ENCODE measurements around the gene EEF1AKMT1. TPM values are rescaled to one million over a fixed set of nuclear protein-coding genes. Genes with fewer than 3 reads are reported as not detected.
A peak's percentile ranks its signal among the peaks of the same experiment; 100 is the strongest.

Gene EEF1AKMT1
- total RNA-seq, 1 donor from 2014 or later: 12.0 TPM

DNA sequence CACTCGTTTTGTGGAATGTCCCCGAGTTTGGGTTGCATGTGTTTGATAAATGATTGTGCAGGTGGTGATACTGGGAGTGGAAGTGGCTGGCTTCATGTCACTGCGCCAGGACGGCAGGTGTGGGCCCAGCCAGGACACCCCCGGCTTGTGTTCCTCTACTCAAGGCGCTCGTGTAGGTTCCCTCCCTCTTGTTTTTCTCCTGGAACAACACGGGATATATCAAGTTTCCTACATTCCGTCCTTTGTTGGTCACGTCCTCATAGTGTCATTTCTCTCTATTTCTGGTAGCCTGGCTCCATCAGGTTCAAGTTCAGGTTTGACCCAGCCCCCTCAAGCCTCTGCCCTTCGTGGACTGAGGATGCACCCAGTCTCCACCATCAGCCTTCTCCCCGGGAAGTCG is 54.0 kb downstream of the EEF1AKMT1 start:
- Mint-ChIP-seq H3K27ac (no peak overlapping the region), H3K4me1 (peaks cover 3% of the 10 kb centered on the region), H3K9me3 (no peaks in the 10 kb centered on the region), H3K36me3 (ENCODE audit: low read depth) (no peaks in the 10 kb centered on the region), H3K27me3 (peaks cover 17% of the 10 kb centered on the region), H3K4me3 (no peak overlapping the region)
- intact Hi-C loops (cut with micrococcal nuclease): no loop called here
- DNase-seq: no peak

- no peak for DNase-seq
- intact Hi-C loops (cut with micrococcal nuclease): no loop called here
- Mint-ChIP-seq H3K36me3 (ENCODE audit: low read depth) (no peaks in the 10 kb centered on the region), H3K4me1 (peaks cover 3% of the 10 kb centered on the region), H3K4me3 (no peak overlapping the region), H3K27me3 (peaks cover 20% of the 10 kb centered on the region), H3K27ac (no peak overlapping the region), H3K9me3 (no peaks in the 10 kb centered on the region)
Observed at GRCh38 chr13:20718958-20719566, 54.7 kb downstream of the EEF1AKMT1 start.

- Mint-ChIP-seq H3K27me3 (peaks cover 29% of the 10 kb centered on the region), H3K27ac (no peak overlapping the region), H3K4me1 (peaks cover 5% of the 10 kb centered on the region), H3K36me3 (ENCODE audit: low read depth) (no peaks in the 10 kb centered on the region), H3K9me3 (no peaks in the 10 kb centered on the region), H3K4me3 (no peak overlapping the region)
- no peak for DNase-seq
- intact Hi-C loops (cut with micrococcal nuclease): no loop called here
Observed at GRCh38 chr13:20717581-20718542, 55.9 kb downstream of the EEF1AKMT1 start.

GRCh38 chr13:20716951-20717350 is 56.8 kb downstream of the EEF1AKMT1 start:
- Mint-ChIP-seq H3K4me3 (no peak overlapping the region), H3K4me1 (peaks cover 5% of the 10 kb centered on the region), H3K27me3 (peaks cover 22% of the 10 kb centered on the region), H3K36me3 (ENCODE audit: low read depth) (no peaks in the 10 kb centered on the region), H3K9me3 (no peaks in the 10 kb centered on the region), H3K27ac (no peak overlapping the region)
- intact Hi-C loops (cut with micrococcal nuclease): no loop called here
- no peak for DNase-seq

DNA sequence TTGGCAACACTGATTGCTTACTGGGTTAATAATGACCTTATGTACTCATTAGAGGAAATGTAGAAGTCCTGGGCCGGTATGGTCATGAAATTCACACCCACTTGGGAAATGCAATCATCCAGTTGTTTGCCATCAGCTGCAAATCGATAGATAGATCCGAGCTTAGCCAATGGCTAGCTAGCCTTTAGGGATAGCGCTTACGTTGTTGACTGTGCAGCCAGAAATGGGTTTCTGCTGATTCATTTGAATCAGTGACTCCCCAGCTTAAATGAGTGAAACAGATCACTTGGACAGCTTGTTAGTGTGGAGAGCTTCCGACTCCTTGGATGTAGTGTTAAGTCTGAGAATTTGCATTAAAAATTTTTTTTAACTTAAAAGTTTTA is 58.4 kb downstream of the EEF1AKMT1 start:
- Mint-ChIP-seq H3K4me3 (no peak overlapping the region), H3K27me3 (peaks cover 15% of the 10 kb centered on the region), H3K4me1 (peaks cover 6% of the 10 kb centered on the region), H3K36me3 (ENCODE audit: low read depth) (no peaks in the 10 kb centered on the region), H3K27ac (no peak overlapping the region), H3K9me3 (no peaks in the 10 kb centered on the region)
- DNase-seq: no peak
- intact Hi-C loops (cut with micrococcal nuclease): no loop called here

DNA sequence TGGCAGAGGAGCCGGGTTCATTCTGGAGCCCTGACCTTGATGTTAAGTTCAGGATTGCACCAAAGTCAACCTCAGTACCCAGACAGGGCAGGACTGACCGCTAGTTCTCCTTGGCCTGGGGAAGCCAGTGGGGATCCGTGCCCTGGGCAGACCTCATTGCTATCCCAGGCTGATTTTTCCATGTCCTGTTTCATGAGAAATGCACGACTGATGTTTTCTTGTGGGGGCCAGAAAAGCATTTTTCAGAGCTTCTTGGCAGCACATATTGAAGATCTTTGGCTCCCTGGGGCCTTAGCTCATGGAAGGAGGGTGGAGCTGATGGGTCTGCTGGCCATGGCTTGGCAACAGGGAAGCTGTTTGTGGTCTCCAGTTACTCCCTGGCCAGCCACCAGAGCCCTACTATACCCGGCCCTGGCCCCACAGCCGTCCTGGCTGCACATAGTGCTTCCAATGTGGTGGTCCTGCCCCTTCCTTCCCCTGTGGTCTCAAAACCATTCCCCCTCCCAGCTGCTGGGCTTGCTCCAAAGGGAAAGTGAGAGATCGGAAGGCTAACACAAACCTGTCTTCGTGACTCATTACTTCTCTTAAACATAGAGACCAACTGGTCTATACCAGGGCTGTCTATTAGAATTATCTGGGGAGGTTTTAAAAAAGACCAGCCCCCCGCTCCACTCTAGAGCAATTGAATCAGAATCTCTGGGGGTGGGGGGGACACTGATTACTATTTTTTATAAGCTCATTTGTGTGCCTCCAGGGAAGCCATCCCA is 59.0 kb downstream of the EEF1AKMT1 start:
- no peak overlapping the region for H3K27ac Mint-ChIP-seq
- intact Hi-C loops (cut with micrococcal nuclease): no loop called here
- H3K36me3 Mint-ChIP-seq (ENCODE audit: low read depth): no peaks in the 10 kb centered on the region
- H3K4me3 Mint-ChIP-seq: no peak overlapping the region
- no peak for DNase-seq
- peaks cover 6% of the 10 kb centered on the region for H3K4me1 Mint-ChIP-seq
- peaks cover 15% of the 10 kb centered on the region for H3K27me3 Mint-ChIP-seq
- H3K9me3 Mint-ChIP-seq: no peaks in the 10 kb centered on the region

DNA sequence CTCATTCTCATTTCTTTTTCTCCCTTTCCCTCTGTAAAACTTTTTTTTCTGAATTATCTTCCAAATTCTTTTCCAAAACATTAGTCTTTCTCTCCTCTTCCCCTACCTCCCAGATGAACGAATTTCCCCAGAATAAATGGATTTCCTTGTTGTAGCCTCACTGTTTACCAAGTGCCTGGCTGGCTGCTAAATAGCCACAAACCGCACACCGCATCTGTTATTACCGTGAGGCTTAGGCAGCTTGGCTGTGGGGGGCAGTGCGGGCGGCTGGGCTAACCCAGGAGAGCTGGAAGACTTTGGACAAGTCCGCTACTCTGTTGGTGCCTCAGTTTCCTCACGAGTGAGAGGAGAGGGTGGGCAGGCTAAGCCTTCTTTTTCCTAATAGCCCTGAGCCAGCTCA is 59.6 kb downstream of the EEF1AKMT1 start:
- H3K9me3 Mint-ChIP-seq: no peaks in the 10 kb centered on the region
- intact Hi-C loops (cut with micrococcal nuclease): no loop called here

GRCh38 chr13:20713751-20714150 is 60.0 kb downstream of the EEF1AKMT1 start:
- Mint-ChIP-seq H3K9me3 (no peaks in the 10 kb centered on the region), H3K36me3 (ENCODE audit: low read depth) (no peaks in the 10 kb centered on the region), H3K27ac (no peak overlapping the region), H3K4me1 (peaks cover 8% of the 10 kb centered on the region), H3K27me3 (peaks cover 15% of the 10 kb centered on the region), H3K4me3 (no peak overlapping the region)
- DNase-seq: no peak
- intact Hi-C loops (cut with micrococcal nuclease): loop anchor here (2.0 kb wide), 1 partner anchor 115 kb away; no protein-coding TSS in a partner anchor

More for the DNA sequence above, 59.6 kb downstream of the EEF1AKMT1 start:
- H3K4me3 Mint-ChIP-seq: no peak overlapping the region
- peaks cover 15% of the 10 kb centered on the region for H3K27me3 Mint-ChIP-seq
- no peaks in the 10 kb centered on the region for H3K36me3 Mint-ChIP-seq (ENCODE audit: low read depth)
- no peak for DNase-seq
- H3K4me1 Mint-ChIP-seq: peaks cover 7% of the 10 kb centered on the region
- no peak overlapping the region for H3K27ac Mint-ChIP-seq

- intact Hi-C loops (cut with micrococcal nuclease): loop anchor here (2.0 kb wide), 1 partner anchor 116 kb away; no protein-coding TSS in a partner anchor
- Mint-ChIP-seq H3K36me3 (ENCODE audit: low read depth) (no peaks in the 10 kb centered on the region), H3K27ac (no peak overlapping the region), H3K4me1 (peaks cover 8% of the 10 kb centered on the region), H3K4me3 (peak overlapping the region; percentile 5), H3K27me3 (peaks cover 15% of the 10 kb centered on the region), H3K9me3 (no peaks in the 10 kb centered on the region)
- no peak for DNase-seq
Observed at GRCh38 chr13:20713014-20713376, 60.8 kb downstream of the EEF1AKMT1 start.

DNA sequence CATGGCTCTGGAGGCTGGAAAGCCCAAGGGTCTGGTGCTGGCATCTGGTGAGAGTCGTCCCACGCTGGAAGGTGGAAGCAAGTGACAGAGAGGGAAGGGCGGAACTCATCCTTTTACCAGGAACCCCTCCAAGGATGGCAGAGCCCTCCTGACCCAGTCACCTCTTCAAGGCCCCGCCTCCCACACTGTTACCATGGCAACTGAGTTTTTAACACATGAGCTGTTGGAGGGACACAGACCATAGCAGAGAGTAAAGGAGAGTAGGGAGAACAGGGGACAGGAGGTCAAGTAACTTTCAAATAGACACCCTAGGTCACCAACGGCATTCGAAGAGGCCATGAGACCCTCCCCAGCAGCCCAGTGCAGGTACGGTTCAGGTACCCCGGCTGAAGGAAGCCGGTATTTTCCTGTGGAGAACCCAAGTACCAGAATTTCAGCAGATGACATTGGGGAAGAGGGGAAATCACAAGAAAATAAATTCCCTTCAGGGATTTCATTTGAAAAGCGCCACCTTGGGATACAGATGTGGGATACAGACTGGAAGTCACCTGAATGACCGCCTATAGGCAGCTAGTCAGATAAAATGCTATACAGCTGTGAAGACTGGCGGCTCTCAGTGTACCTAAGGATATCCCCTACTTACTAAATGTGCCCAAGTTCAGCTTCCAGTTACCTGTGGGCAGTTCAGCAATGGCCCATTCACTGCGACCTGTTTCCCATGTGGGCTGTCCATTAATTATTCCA is 62.3 kb downstream of the EEF1AKMT1 start:
- H3K27me3 Mint-ChIP-seq: peaks cover 15% of the 10 kb centered on the region
- peaks cover 8% of the 10 kb centered on the region for H3K4me1 Mint-ChIP-seq
- no peak overlapping the region for H3K27ac Mint-ChIP-seq
- no peaks in the 10 kb centered on the region for H3K9me3 Mint-ChIP-seq
- DNase-seq: no peak
- no peaks in the 10 kb centered on the region for H3K36me3 Mint-ChIP-seq (ENCODE audit: low read depth)
- intact Hi-C loops (cut with micrococcal nuclease): loop anchor here (1.0 to 2.0 kb wide), 2 partner anchors 117 to 213 kb away; no protein-coding TSS in a partner anchor
- H3K4me3 Mint-ChIP-seq: no peak overlapping the region

DNA sequence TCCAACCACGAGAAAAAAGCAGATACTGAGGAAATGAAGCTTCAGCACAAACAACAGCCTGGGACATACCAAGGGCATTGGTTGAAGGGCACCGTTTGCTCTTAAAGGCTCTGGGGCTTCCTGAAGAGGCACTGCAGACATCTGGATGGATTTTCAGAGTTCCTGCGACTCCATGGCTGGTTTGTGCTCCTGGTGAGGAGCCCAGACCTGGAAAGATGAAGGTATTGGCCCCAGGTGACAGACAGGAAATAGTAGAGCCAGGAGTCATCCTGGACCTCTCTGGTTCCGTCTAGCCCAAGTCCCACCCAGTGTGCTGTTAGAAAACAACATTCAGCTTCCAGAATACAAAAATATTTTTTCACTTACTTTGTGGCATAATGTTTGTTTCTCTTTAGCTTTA is 64.0 kb downstream of the EEF1AKMT1 start:
- Mint-ChIP-seq H3K36me3 (ENCODE audit: low read depth) (no peaks in the 10 kb centered on the region), H3K27ac (no peak overlapping the region), H3K4me1 (peaks cover 8% of the 10 kb centered on the region), H3K4me3 (no peak overlapping the region), H3K9me3 (no peaks in the 10 kb centered on the region), H3K27me3 (peaks cover 17% of the 10 kb centered on the region)
- intact Hi-C loops (cut with micrococcal nuclease): loop anchor here (10.0 kb wide), 1 partner anchor 195 kb away; the partner anchor contains the start of gene XPO4
- DNase-seq: no peak

DNA sequence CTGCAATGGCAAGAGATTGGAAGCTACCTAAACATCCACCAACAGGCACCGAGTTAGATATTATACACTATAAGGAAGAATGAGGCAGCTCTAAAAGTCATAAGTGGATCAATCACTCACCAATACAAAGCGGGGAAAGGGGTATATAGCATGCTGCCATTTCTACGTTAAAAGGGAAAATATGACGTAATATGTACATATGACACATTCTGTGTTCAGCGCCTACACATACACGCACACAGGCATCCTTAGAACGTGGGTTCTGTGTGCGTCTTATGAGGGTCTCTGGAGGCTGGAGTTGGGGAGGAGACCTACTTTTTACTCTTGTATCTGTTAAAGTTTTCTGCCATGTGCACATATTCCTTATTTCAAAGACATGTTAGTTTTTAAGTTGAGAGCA is 64.4 kb downstream of the EEF1AKMT1 start:
- Mint-ChIP-seq H3K27ac (no peak overlapping the region), H3K9me3 (no peaks in the 10 kb centered on the region), H3K4me1 (peaks cover 10% of the 10 kb centered on the region), H3K36me3 (ENCODE audit: low read depth) (no peaks in the 10 kb centered on the region), H3K4me3 (no peak overlapping the region), H3K27me3 (peaks cover 18% of the 10 kb centered on the region)
- DNase-seq: no peak
- intact Hi-C loops (cut with micrococcal nuclease): loop anchor here (10.0 kb wide), 1 partner anchor 195 kb away; the partner anchor contains the start of gene XPO4

GRCh38 chr13:20708216-20708615 is 65.5 kb downstream of the EEF1AKMT1 start:
- Mint-ChIP-seq H3K27me3 (peaks cover 9% of the 10 kb centered on the region), H3K4me1 (peaks cover 11% of the 10 kb centered on the region), H3K9me3 (no peaks in the 10 kb centered on the region), H3K36me3 (ENCODE audit: low read depth) (no peaks in the 10 kb centered on the region), H3K4me3 (no peak overlapping the region), H3K27ac (no peak overlapping the region)
- DNase-seq: no peak
- intact Hi-C loops (cut with micrococcal nuclease): loop anchor here (10.0 kb wide), 1 partner anchor 197 kb away; the partner anchor contains the start of gene XPO4
